Natural killer cell (primary cell): ENCODE measurements around the gene OTUD4. TPM values are rescaled to one million over a fixed set of nuclear protein-coding genes. Genes with fewer than 3 reads are reported as not detected.

Experiments
- ATAC-seq, 3 donors: fragments of 150-1000 bp in 2 of 3; fragments of 200-7000 bp in 1 of 3; cut with Tn5 transposase; 1 replicate in 1 of 3; 2 replicates in 2 of 3; pipeline ENCODE4 v1.10.0; 2021; ENCODE audit warnings: mild to moderate bottlenecking in 2 of 3, moderate library complexity in 2 of 3
- DNase-seq, 2 donors: peaks; one replicate each; pipeline versions ENCODE4 v3.0.0 to v3.0.0-alpha.2; 2013 to 2021; ENCODE audit warnings: mixed read lengths in 1 of 2
- H3K27ac ChIP-seq: one replicate; pipeline ENCODE4 v1.5.1; 2013; ENCODE audit warnings: mild to moderate bottlenecking, low read length
- H3K27me3 ChIP-seq: one replicate; pipeline ENCODE4 v1.6.1; 2013; ENCODE audit warnings: low read length; ENCODE audit not compliant: control insufficient read depth, insufficient read depth
- H3K36me3 ChIP-seq: one replicate; pipeline ENCODE4 v1.6.1; 2013; ENCODE audit warnings: low read length; ENCODE audit not compliant: control insufficient read depth, insufficient read depth
- H3K4me1 ChIP-seq: one replicate; pipeline ENCODE4 v1.6.1; 2013; ENCODE audit warnings: low read length; ENCODE audit not compliant: control insufficient read depth, insufficient read depth
- H3K4me3 ChIP-seq: one replicate; pipeline ENCODE4 v1.5.1; 2013; ENCODE audit warnings: low read length
- H3K9me3 ChIP-seq: one replicate; pipeline ENCODE4 v1.6.1; 2013; ENCODE audit warnings: low read length; ENCODE audit not compliant: control insufficient read depth, insufficient read depth
- H3K27ac Mint-ChIP-seq, 2 donors: one replicate each; pipeline ENCODE4 v1.8.0; 2022; ENCODE audit warnings: mild to moderate bottlenecking in 2 of 2, mixed read lengths in 2 of 2, moderate library complexity in 1 of 2
- H3K27me3 Mint-ChIP-seq, 2 donors: one replicate each; pipeline ENCODE4 v1.8.0; 2022; ENCODE audit warnings: low read depth in 2 of 2, mixed read lengths in 2 of 2
- H3K36me3 Mint-ChIP-seq: one replicate; pipeline ENCODE4 v1.8.0; 2022; ENCODE audit warnings: mixed read lengths
- H3K4me1 Mint-ChIP-seq, 2 donors: one replicate each; pipeline ENCODE4 v1.8.0; 2022; ENCODE audit warnings: mixed read lengths in 2 of 2
- H3K4me3 Mint-ChIP-seq: one replicate; pipeline ENCODE4 v1.8.0; 2022; ENCODE audit warnings: mild to moderate bottlenecking, moderate library complexity, mixed read lengths
- H3K9me3 Mint-ChIP-seq, 2 donors: one replicate each; pipeline ENCODE4 v1.8.0; 2022; ENCODE audit warnings: mixed read lengths in 2 of 2
- WGBS: methylation state at CpG from one replicate; pipeline ENCODE4 v1.1.7; 2013; ENCODE audit warnings: missing lambda C conversion rate; ENCODE audit not compliant: insufficient coverage; 5-methylcytosine and 5-hydroxymethylcytosine counted together
- intact Hi-C: fragments of 100-400 bp; cut with micrococcal nuclease; formaldehyde crosslinking; loops from one replicate; pipeline ENCODE4 v1.14.2; 2022
- total RNA-seq, 4 donors: library from RNA; stranded (reverse); fragments of 120-200 nt in 1 of 4; gene quantifications; one replicate each; pipeline versions ENCODE4 v1.2.3 to v1.2.4, GENCODE V29; 2013 to 2022
- TF ChIP-seq, protein P1 (sequence below): fragments of 200-600 bp; IDR thresholded peaks from one replicate; pipeline ENCODE4 v1.8.0; 2022; ENCODE audit warnings: antibody characterized with exemption

Gene OTUD4
- total RNA-seq, 3 donors from 2014 or later (not counting 1 experiment from before 2014, with no cell fraction given) = 60.0 to 73.3 (median 71.6) TPM

DNA sequence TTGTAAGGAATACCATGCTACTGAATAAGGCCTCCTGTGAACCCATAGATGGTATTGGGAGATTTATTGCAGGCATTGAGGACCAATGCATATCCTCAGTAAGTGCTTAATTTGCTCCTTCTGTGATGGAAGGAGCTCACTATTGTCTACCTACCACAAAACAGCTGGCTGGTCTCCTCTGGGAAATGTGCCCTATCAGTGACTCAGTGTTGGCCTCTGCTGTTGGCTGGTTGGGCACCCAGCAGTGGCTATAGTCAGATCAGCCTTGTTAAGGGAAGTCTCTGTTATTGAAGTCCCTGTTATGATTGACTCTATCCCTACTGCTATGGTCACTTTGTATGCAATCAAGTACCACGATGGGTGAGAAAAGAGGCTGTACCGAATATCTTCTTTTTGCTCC is 27.5 kb upstream of the OTUD4 start:
- Histone ChIP-seq H3K9me3 (no peaks in the 10 kb centered on the region), H3K27me3 (no peaks in the 10 kb centered on the region), H3K27ac (no peak overlapping the region), H3K4me3 (no peak overlapping the region), H3K36me3 (no peaks in the 10 kb centered on the region), H3K4me1 (no peaks in the 10 kb centered on the region)
- H3K27ac Mint-ChIP-seq = no peak overlapping the region
- peaks cover 8 to 10% of the 10 kb centered on the region in 2 donors for H3K27me3 Mint-ChIP-seq
- no peaks in the 10 kb centered on the region for H3K9me3 Mint-ChIP-seq
- intact Hi-C loops = no loop called here
- no peak overlapping the region for H3K4me3 Mint-ChIP-seq
- ATAC-seq (no peak), DNase-seq (no peak)
- H3K36me3 Mint-ChIP-seq = no peaks in the 10 kb centered on the region
- 93% methylated on average over 2 of the region's 2 CpGs for WGBS
- H3K4me1 Mint-ChIP-seq = no peaks in the 10 kb centered on the region
- TF ChIP-seq, protein P1, sequence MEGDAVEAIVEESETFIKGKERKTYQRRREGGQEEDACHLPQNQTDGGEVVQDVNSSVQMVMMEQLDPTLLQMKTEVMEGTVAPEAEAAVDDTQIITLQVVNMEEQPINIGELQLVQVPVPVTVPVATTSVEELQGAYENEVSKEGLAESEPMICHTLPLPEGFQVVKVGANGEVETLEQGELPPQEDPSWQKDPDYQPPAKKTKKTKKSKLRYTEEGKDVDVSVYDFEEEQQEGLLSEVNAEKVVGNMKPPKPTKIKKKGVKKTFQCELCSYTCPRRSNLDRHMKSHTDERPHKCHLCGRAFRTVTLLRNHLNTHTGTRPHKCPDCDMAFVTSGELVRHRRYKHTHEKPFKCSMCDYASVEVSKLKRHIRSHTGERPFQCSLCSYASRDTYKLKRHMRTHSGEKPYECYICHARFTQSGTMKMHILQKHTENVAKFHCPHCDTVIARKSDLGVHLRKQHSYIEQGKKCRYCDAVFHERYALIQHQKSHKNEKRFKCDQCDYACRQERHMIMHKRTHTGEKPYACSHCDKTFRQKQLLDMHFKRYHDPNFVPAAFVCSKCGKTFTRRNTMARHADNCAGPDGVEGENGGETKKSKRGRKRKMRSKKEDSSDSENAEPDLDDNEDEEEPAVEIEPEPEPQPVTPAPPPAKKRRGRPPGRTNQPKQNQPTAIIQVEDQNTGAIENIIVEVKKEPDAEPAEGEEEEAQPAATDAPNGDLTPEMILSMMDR = no peak

GRCh38 chr4:145203410-145203809 is 23.0 kb upstream of the OTUD4 start:
- Histone ChIP-seq H3K36me3 (no peaks in the 10 kb centered on the region), H3K27me3 (no peaks in the 10 kb centered on the region), H3K9me3 (no peaks in the 10 kb centered on the region), H3K4me1 (no peaks in the 10 kb centered on the region), H3K4me3 (no peak overlapping the region), H3K27ac (no peak overlapping the region)
- H3K27me3 Mint-ChIP-seq = peaks cover 6 to 10% of the 10 kb centered on the region in 2 donors
- no peaks in the 10 kb centered on the region for H3K4me1 Mint-ChIP-seq
- H3K4me3 Mint-ChIP-seq = no peak overlapping the region
- DNase-seq = no peak
- intact Hi-C loops = no loop called here
- WGBS = 91% methylated on average over 9 of the region's 9 CpGs
- H3K9me3 Mint-ChIP-seq = no peaks in the 10 kb centered on the region
- TF ChIP-seq, protein P1 = no peak
- H3K36me3 Mint-ChIP-seq = no peaks in the 10 kb centered on the region
- no peak for ATAC-seq
- H3K27ac Mint-ChIP-seq = no peak overlapping the region

GRCh38 chr4:145200366-145200765 is 20.0 kb upstream of the OTUD4 start:
- no peaks in the 10 kb centered on the region for H3K9me3 Mint-ChIP-seq
- no peak for DNase-seq

More at GRCh38 chr4:145200366-145200765, 20.0 kb upstream of the OTUD4 start:
- Histone ChIP-seq H3K27me3 (no peaks in the 10 kb centered on the region), H3K9me3 (no peaks in the 10 kb centered on the region), H3K4me1 (no peaks in the 10 kb centered on the region), H3K36me3 (no peaks in the 10 kb centered on the region), H3K4me3 (no peak overlapping the region), H3K27ac (no peak overlapping the region)
- WGBS = 95% methylated on average over 3 of the region's 4 CpGs
- Mint-ChIP-seq H3K27ac (no peak overlapping the region), H3K4me1 (no peaks in the 10 kb centered on the region), H3K4me3 (no peak overlapping the region), H3K27me3 (peaks cover 10% of the 10 kb centered on the region in 2 donors), H3K36me3 (no peaks in the 10 kb centered on the region)
- no peak for ATAC-seq
- TF ChIP-seq, protein P1 = no peak
- intact Hi-C loops = no loop called here
